Skin epidermis (tissue), 12 donors: ENCODE results near the gene ITGA4.

Experiments used
- H3K27ac ChIP-seq, 21 experiments: fragments of 200-600 bp; sonication (generic) in 11 of 21; one replicate each; pipeline ENCODE4 v1.5.0; 2020; ENCODE audit warnings: mild to moderate bottlenecking in 3 of 21, inconsistent platforms in 2 of 21, moderate library complexity in 2 of 21
- H3K4me3 ChIP-seq, 7 experiments: fragments of 200-600 bp; sonication (generic) in 2 of 7; one replicate each; pipeline ENCODE4 v1.5.0; 2020; ENCODE audit warnings: inconsistent platforms in 2 of 7, mild to moderate bottlenecking in 2 of 7, moderate library complexity in 1 of 7

Gene ITGA4

GRCh38 chr2:181566334-181567032 lies 109.3 kb downstream of the ITGA4 start:
- no peak overlapping the region for H3K27ac ChIP-seq
- H3K4me3 ChIP-seq, result no peak overlapping the region

- no peak overlapping the region for H3K27ac ChIP-seq
- no peak overlapping the region for H3K4me3 ChIP-seq
Observed at GRCh38 chr2:181570059-181570458, 112.9 kb downstream of the ITGA4 start.

DNA sequence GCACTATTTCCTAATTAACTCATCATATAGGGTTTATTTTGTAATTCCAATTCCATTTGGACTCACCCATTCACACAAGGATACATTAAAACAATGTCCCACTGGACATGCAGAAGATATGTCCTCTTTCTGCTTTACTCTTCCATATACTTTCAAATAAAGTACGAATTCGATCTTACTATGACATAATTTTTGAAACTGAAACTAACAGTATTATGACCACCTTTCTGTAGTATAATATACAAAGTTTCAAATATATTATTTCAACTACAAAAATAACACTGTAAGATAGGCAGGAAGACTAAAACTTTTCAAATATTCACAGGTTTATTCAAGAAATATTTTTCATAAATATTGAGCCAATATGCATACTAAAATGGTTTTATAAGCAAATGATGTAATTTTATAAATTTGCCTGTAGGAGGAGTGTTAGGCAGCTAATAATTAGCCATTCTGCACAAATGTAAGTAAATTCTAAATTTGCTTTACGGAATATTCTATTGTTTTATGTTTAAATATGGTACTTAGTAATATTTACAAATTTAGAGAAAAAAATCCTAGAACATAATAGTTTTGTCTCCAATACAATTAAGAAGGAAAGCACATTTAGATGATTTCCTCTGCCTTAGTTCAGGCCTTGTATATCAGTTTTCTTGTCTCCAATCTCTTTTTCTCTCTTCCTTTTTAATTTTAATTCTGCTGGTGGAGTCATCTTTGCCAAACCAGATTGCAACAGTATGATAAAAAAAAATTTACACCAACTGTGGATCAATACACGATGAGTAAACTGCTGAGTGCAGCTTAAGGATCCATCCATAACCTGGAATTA lies 113.9 kb downstream of the ITGA4 start:
- no peak overlapping the region for H3K27ac ChIP-seq

GRCh38 chr2:181573140-181573736 lies 116.1 kb downstream of the ITGA4 start:
- Histone ChIP-seq H3K27ac (no peak overlapping the region), H3K4me3 (no peak overlapping the region)

More for the DNA sequence above, 113.9 kb downstream of the ITGA4 start:
- no peak overlapping the region for H3K4me3 ChIP-seq

GRCh38 chr2:181574321-181574720 lies 117.1 kb downstream of the ITGA4 start:
- no peak overlapping the region for H3K27ac ChIP-seq

DNA sequence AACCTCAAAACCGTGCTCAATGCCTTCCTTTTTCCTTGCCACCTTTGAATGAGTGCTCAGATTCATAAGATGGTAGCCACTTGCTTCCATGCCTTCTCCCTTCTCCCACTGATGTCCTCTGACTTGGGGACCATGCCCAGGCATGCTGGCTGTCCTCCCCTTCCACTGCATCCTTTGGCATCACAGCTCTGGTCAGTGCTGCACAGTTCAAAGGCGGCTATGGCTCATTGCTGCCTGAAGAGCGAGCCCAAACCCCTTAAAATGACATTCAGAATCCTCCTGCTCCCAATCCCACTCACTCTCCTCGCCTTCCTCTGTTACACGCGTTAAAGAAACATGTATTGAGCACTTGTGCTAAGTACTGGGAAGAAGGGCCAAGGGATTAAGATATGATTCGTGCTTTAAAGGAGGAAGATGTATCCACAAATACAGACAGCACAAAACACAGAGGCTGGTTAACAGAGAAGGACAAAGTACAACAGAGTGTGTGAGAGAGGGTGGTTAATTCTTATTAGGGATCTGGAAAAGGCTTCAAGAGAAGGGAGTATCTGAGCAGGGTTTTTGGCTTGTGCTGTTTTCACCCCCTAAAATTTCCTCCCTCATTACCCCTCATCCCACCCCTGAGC lies 118.0 kb downstream of the ITGA4 start:
- Histone ChIP-seq H3K27ac (no peak overlapping the region), H3K4me3 (no peak overlapping the region)

More at GRCh38 chr2:181574321-181574720, 117.1 kb downstream of the ITGA4 start:
- H3K4me3 ChIP-seq, result no peak overlapping the region

GRCh38 chr2:181575650-181576025 lies 118.5 kb downstream of the ITGA4 start:
- H3K4me3 ChIP-seq, result no peak overlapping the region
- no peak overlapping the region for H3K27ac ChIP-seq

DNA sequence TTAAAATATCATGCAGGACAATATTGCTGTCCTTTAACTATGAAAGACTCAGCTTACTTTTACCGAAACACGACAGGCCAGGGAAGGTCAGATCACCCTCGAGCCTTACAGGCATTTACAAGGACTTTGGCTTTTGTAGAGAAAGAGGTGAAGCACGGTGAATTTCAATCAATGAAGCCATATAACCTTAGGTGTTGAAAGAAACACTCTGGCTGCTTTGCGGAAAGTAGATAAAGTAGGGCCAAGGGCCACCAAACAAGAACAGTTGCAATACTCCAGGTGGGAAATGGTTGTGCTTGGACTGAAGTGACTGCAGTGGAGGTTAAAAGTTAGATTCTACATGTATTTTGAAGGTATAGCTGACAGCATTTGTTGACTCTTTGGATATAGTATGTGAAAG lies 119.2 kb downstream of the ITGA4 start:
- H3K27ac ChIP-seq, result no peak overlapping the region

GRCh38 chr2:181578829-181579228 lies 121.6 kb downstream of the ITGA4 start:
- Histone ChIP-seq H3K4me3 (no peak overlapping the region), H3K27ac (no peak overlapping the region)

More for the DNA sequence above, 119.2 kb downstream of the ITGA4 start:
- H3K4me3 ChIP-seq, result no peak overlapping the region

- Histone ChIP-seq H3K4me3 (no peak overlapping the region), H3K27ac (no peak overlapping the region)
Observed at GRCh38 chr2:181581534-181581933, 124.3 kb downstream of the ITGA4 start.

GRCh38 chr2:181585732-181586131 lies 128.5 kb downstream of the ITGA4 start:
- H3K4me3 ChIP-seq, result no peak overlapping the region
- H3K27ac ChIP-seq, result no peak overlapping the region
